Measurements from ENCODE around the gene KLB. TPM values are rescaled to one million over a fixed set of nuclear protein-coding genes. Genes with fewer than 3 reads are reported as not detected.
"Not testable (repeated sequence)": the region's sequence is repeated elsewhere in the genome, so short reads cannot be mapped to it uniquely, and the experiment has no call there.

KLB gene
- total RNA-seq, 1 experiment from 2014 or later = not detected

GRCh38 chr4:39367166-39367565 is 39.6 kb upstream of the KLB start:
- Histone ChIP-seq H3K9me2 (replicated peaks; ENCODE audit: insufficient read depth, low read length) (no peaks in the 10 kb centered on the region), H3K36me3 (ENCODE audit: insufficient read depth, low read length) (peaks cover 6% of the 10 kb centered on the region; the same call in 1 of the 2 replicates), H3K9ac (ENCODE audit: low read length) (no peak overlapping the region), H3K4me3 (ENCODE audit: low read length) (no peak overlapping the region), H3K4me1 (ENCODE audit: low read length) (peaks cover 38% of the 10 kb centered on the region), H3K4me2 (ENCODE audit: low read depth, low read length, poor library complexity, severe bottlenecking) (no peak overlapping the region), H4K20me1 (ENCODE audit: insufficient read depth, low read depth, low read length) (no peaks in the 10 kb centered on the region; the same call in 1 of the 2 replicates), H3K27me3 (ENCODE audit: low read length) (no peaks in the 10 kb centered on the region), H3K27ac (ENCODE audit: low read length) (no peak overlapping the region), H3K9me3 (ENCODE audit: low read length) (0 out of 2 replicates have a peak, but pooled peaks cover 2% of the 10 kb centered on the region), H2AFZ (ENCODE audit: low read length) (no peak overlapping the region), H3K79me2 (ENCODE audit: low read length) (peaks cover 40% of the 10 kb centered on the region)
- DNase-seq = no peak

GRCh38 chr4:39369301-39369700 is 37.4 kb upstream of the KLB start:
- H3K36me3 ChIP-seq (ENCODE audit: insufficient read depth, low read length) = no peaks in the 10 kb centered on the region
- peaks cover 17% of the 10 kb centered on the region for H3K4me1 ChIP-seq (ENCODE audit: low read length)
- no peak overlapping the region for H3K27ac ChIP-seq (ENCODE audit: low read length)
- no peaks in the 10 kb centered on the region; the same call in 1 of the 2 replicates for H4K20me1 ChIP-seq (ENCODE audit: insufficient read depth, low read depth, low read length)
- H3K9me2 ChIP-seq (replicated peaks; ENCODE audit: insufficient read depth, low read length) = no peaks in the 10 kb centered on the region
- no peaks in the 10 kb centered on the region for H3K27me3 ChIP-seq (ENCODE audit: low read length)
- no peak overlapping the region for H3K4me2 ChIP-seq (ENCODE audit: low read depth, low read length, poor library complexity, severe bottlenecking)
- H2AFZ ChIP-seq (ENCODE audit: low read length) = no peak overlapping the region
- no peak overlapping the region for H3K4me3 ChIP-seq (ENCODE audit: low read length)
- H3K9me3 ChIP-seq (ENCODE audit: low read length) = 0 out of 2 replicates have a peak, but pooled peaks cover 5% of the 10 kb centered on the region
- H3K9ac ChIP-seq (ENCODE audit: low read length) = no peak overlapping the region
- DNase-seq = no peak
- H3K79me2 ChIP-seq (ENCODE audit: low read length) = peaks cover 18% of the 10 kb centered on the region

- not testable (repeated sequence) for H3K4me1 ChIP-seq (ENCODE audit: low read length); H3K4me2 ChIP-seq (ENCODE audit: low read depth, low read length, poor library complexity, severe bottlenecking); H3K9me2 ChIP-seq (replicated peaks; ENCODE audit: insufficient read depth, low read length); H3K4me3 ChIP-seq (ENCODE audit: low read length); H4K20me1 ChIP-seq (ENCODE audit: insufficient read depth, low read depth, low read length); H3K79me2 ChIP-seq (ENCODE audit: low read length); H3K36me3 ChIP-seq (ENCODE audit: insufficient read depth, low read length); H3K27ac ChIP-seq (ENCODE audit: low read length); DNase-seq; H2AFZ ChIP-seq (ENCODE audit: low read length); H3K9me3 ChIP-seq (ENCODE audit: low read length); H3K9ac ChIP-seq (ENCODE audit: low read length); H3K27me3 ChIP-seq (ENCODE audit: low read length)
Measured at GRCh38 chr4:39371209-39371608, 35.5 kb upstream of the KLB start.

GRCh38 chr4:39375478-39375877 is 31.3 kb upstream of the KLB start:
- no peak overlapping the region for H3K4me3 ChIP-seq (ENCODE audit: low read length)
- H3K4me1 ChIP-seq (ENCODE audit: low read length) = no peaks in the 10 kb centered on the region
- no peaks in the 10 kb centered on the region for H3K9me2 ChIP-seq (replicated peaks; ENCODE audit: insufficient read depth, low read length)
- no peak overlapping the region for H2AFZ ChIP-seq (ENCODE audit: low read length)
- peaks cover 5% of the 10 kb centered on the region; the same call in 1 of the 2 replicates for H3K9me3 ChIP-seq (ENCODE audit: low read length)
- no peak overlapping the region for H3K9ac ChIP-seq (ENCODE audit: low read length)
- H3K79me2 ChIP-seq (ENCODE audit: low read length) = no peaks in the 10 kb centered on the region
- no peak overlapping the region for H3K27ac ChIP-seq (ENCODE audit: low read length)
- H3K36me3 ChIP-seq (ENCODE audit: insufficient read depth, low read length) = no peaks in the 10 kb centered on the region
- H4K20me1 ChIP-seq (ENCODE audit: insufficient read depth, low read depth, low read length) = no peaks in the 10 kb centered on the region
- no peaks in the 10 kb centered on the region for H3K27me3 ChIP-seq (ENCODE audit: low read length)
- peak; percentile 38 for DNase-seq
- no peak overlapping the region for H3K4me2 ChIP-seq (ENCODE audit: low read depth, low read length, poor library complexity, severe bottlenecking)

- H2AFZ ChIP-seq (ENCODE audit: low read length) = no peak overlapping the region
- no peaks in the 10 kb centered on the region for H3K9me2 ChIP-seq (replicated peaks; ENCODE audit: insufficient read depth, low read length)
- no peak overlapping the region for H3K4me3 ChIP-seq (ENCODE audit: low read length)
- no peaks in the 10 kb centered on the region; the same call in 1 of the 2 replicates for H3K9me3 ChIP-seq (ENCODE audit: low read length)
- H3K4me2 ChIP-seq (ENCODE audit: low read depth, low read length, poor library complexity, severe bottlenecking) = no peak overlapping the region
- no peaks in the 10 kb centered on the region for H3K79me2 ChIP-seq (ENCODE audit: low read length)
- H3K27ac ChIP-seq (ENCODE audit: low read length) = no peak overlapping the region
- DNase-seq = no peak
- no peaks in the 10 kb centered on the region for H3K27me3 ChIP-seq (ENCODE audit: low read length)
- H3K4me1 ChIP-seq (ENCODE audit: low read length) = no peaks in the 10 kb centered on the region
- no peaks in the 10 kb centered on the region for H4K20me1 ChIP-seq (ENCODE audit: insufficient read depth, low read depth, low read length)
- H3K9ac ChIP-seq (ENCODE audit: low read length) = no peak overlapping the region
- H3K36me3 ChIP-seq (ENCODE audit: insufficient read depth, low read length) = no peaks in the 10 kb centered on the region
Measured at GRCh38 chr4:39383690-39384089, 23.0 kb upstream of the KLB start.

- Histone ChIP-seq H2AFZ (ENCODE audit: low read length) (no peak overlapping the region), H3K9me2 (replicated peaks; ENCODE audit: insufficient read depth, low read length) (no peaks in the 10 kb centered on the region), H3K9ac (ENCODE audit: low read length) (no peak overlapping the region), H3K9me3 (ENCODE audit: low read length) (no peaks in the 10 kb centered on the region; the same call in 1 of the 2 replicates), H3K27me3 (ENCODE audit: low read length) (no peaks in the 10 kb centered on the region), H3K79me2 (ENCODE audit: low read length) (no peaks in the 10 kb centered on the region), H4K20me1 (ENCODE audit: insufficient read depth, low read depth, low read length) (no peaks in the 10 kb centered on the region), H3K4me1 (ENCODE audit: low read length) (no peaks in the 10 kb centered on the region), H3K4me3 (ENCODE audit: low read length) (no peak overlapping the region), H3K4me2 (ENCODE audit: low read depth, low read length, poor library complexity, severe bottlenecking) (no peak overlapping the region), H3K36me3 (ENCODE audit: insufficient read depth, low read length) (no peaks in the 10 kb centered on the region), H3K27ac (ENCODE audit: low read length) (no peak overlapping the region)
- DNase-seq = no peak
Measured at GRCh38 chr4:39384563-39384962, 22.2 kb upstream of the KLB start.

- H3K4me2 ChIP-seq (ENCODE audit: low read depth, low read length, poor library complexity, severe bottlenecking) = no peak overlapping the region
- H3K27ac ChIP-seq (ENCODE audit: low read length) = no peak overlapping the region
- no peaks in the 10 kb centered on the region for H3K79me2 ChIP-seq (ENCODE audit: low read length)
- H3K4me1 ChIP-seq (ENCODE audit: low read length) = no peaks in the 10 kb centered on the region
- H2AFZ ChIP-seq (ENCODE audit: low read length) = no peak overlapping the region
- H3K9ac ChIP-seq (ENCODE audit: low read length) = no peak overlapping the region
- DNase-seq = no peak
- no peaks in the 10 kb centered on the region for H3K27me3 ChIP-seq (ENCODE audit: low read length)
- no peaks in the 10 kb centered on the region for H3K9me2 ChIP-seq (replicated peaks; ENCODE audit: insufficient read depth, low read length)
- no peak overlapping the region for H3K4me3 ChIP-seq (ENCODE audit: low read length)
- H4K20me1 ChIP-seq (ENCODE audit: insufficient read depth, low read depth, low read length) = no peaks in the 10 kb centered on the region
- no peaks in the 10 kb centered on the region for H3K36me3 ChIP-seq (ENCODE audit: insufficient read depth, low read length)
- H3K9me3 ChIP-seq (ENCODE audit: low read length) = no peaks in the 10 kb centered on the region
Measured at GRCh38 chr4:39390603-39391002, 16.1 kb upstream of the KLB start.

- Histone ChIP-seq H3K4me2 (ENCODE audit: low read depth, low read length, poor library complexity, severe bottlenecking) (no peak overlapping the region), H3K4me3 (ENCODE audit: low read length) (no peak overlapping the region), H3K36me3 (ENCODE audit: insufficient read depth, low read length) (no peaks in the 10 kb centered on the region), H3K27me3 (ENCODE audit: low read length) (no peaks in the 10 kb centered on the region), H3K4me1 (ENCODE audit: low read length) (no peaks in the 10 kb centered on the region), H4K20me1 (ENCODE audit: insufficient read depth, low read depth, low read length) (no peaks in the 10 kb centered on the region), H3K9ac (ENCODE audit: low read length) (no peak overlapping the region), H3K27ac (ENCODE audit: low read length) (no peak overlapping the region), H3K79me2 (ENCODE audit: low read length) (no peaks in the 10 kb centered on the region), H2AFZ (ENCODE audit: low read length) (no peak overlapping the region), H3K9me3 (ENCODE audit: low read length) (no peaks in the 10 kb centered on the region), H3K9me2 (replicated peaks; ENCODE audit: insufficient read depth, low read length) (no peaks in the 10 kb centered on the region)
- DNase-seq = no peak
Measured at GRCh38 chr4:39394706-39395105, 12.0 kb upstream of the KLB start.

- H3K79me2 ChIP-seq (ENCODE audit: low read length); H2AFZ ChIP-seq (ENCODE audit: low read length); H3K4me1 ChIP-seq (ENCODE audit: low read length); H3K9me2 ChIP-seq (replicated peaks; ENCODE audit: insufficient read depth, low read length); H3K27me3 ChIP-seq (ENCODE audit: low read length); H3K4me3 ChIP-seq (ENCODE audit: low read length); H3K4me2 ChIP-seq (ENCODE audit: low read depth, low read length, poor library complexity, severe bottlenecking); H3K27ac ChIP-seq (ENCODE audit: low read length); DNase-seq; H4K20me1 ChIP-seq (ENCODE audit: insufficient read depth, low read depth, low read length); H3K36me3 ChIP-seq (ENCODE audit: insufficient read depth, low read length); H3K9ac ChIP-seq (ENCODE audit: low read length); H3K9me3 ChIP-seq (ENCODE audit: low read length): not testable (repeated sequence)
Measured at GRCh38 chr4:39401640-39402039, 5.1 kb upstream of the KLB start.

Measured in Karpas-422 (cell line).